ENCODE data around the gene CFAP299.

- no peak for TF ChIP-seq EZH2 (IDR thresholded peaks at IDR 0.05)
- TF ChIP-seq MAX (IDR thresholded peaks at IDR 0.05) = no peak
- no peak for TF ChIP-seq TCF7L2 (IDR thresholded peaks at IDR 0.05; ENCODE audit: borderline replicate concordance, extremely low read depth, insufficient read depth, insufficient read length)
- no peak for TF ChIP-seq REST (IDR thresholded peaks at IDR 0.05; ENCODE audit: low read depth)
- no peak for TF ChIP-seq POLR2A (IDR thresholded peaks at IDR 0.05; ENCODE audit: borderline replicate concordance, extremely low read depth, insufficient read depth, insufficient read length)
- no peak for TF ChIP-seq CTCF (IDR thresholded peaks at IDR 0.05 in 2 of 3, conservative IDR thresholded peaks at IDR 0.05 in 1 of 3; ENCODE audit: borderline replicate concordance in 1 of 3, insufficient read depth in 1 of 3, low read depth in 2 of 3, low read length in 2 of 3)
- no peak for TF ChIP-seq ZNF274 (IDR thresholded peaks at IDR 0.05; ENCODE audit: low read depth, low read length)
- no peak for TF ChIP-seq RAD21 (IDR thresholded peaks at IDR 0.05; ENCODE audit: low read depth)
- TF ChIP-seq POLR2AphosphoS5 (IDR thresholded peaks at IDR 0.05; ENCODE audit: low read depth, low read length) = no peak
Measured at GRCh38 chr4:80466618-80467017, 131.1 kb downstream of the CFAP299 start.

All from HCT116 (cell line).